Left lung (tissue), 10 donors: ENCODE results near the gene TNFAIP8. TPM values are rescaled to one million over a fixed set of nuclear protein-coding genes. Genes with fewer than 3 reads are reported as not detected.
A peak's percentile ranks its signal among the peaks of the same experiment; 100 is the strongest.
"Not testable (repeated sequence)": the region's sequence is repeated elsewhere in the genome, so short reads cannot be mapped to it uniquely, and the experiment has no call there.

Experiments used
- ATAC-seq: fragments of 200-7000 bp; cut with Tn5 transposase; one replicate; pipeline ENCODE4 v1.9.1; 2020; ENCODE audit warnings: moderate library complexity
- DNase-seq, 4 donors: peaks; one replicate each; pipeline ENCODE4 v3.0.0-alpha.2; 2013 to 2020
- H3K27ac ChIP-seq, 2 donors: fragments of 200-600 bp; sonication (generic) in 1 of 2; one replicate each; pipeline versions ENCODE4 v1.5.0 to v1.8.0; 2020 to 2021
- H3K27me3 ChIP-seq, 2 donors: fragments of 200-600 bp; sonication (generic) in 1 of 2; one replicate each; pipeline versions ENCODE4 v1.5.0 to v1.8.0; 2020 to 2021
- H3K36me3 ChIP-seq, 2 donors: fragments of 200-600 bp; sonication (generic) in 1 of 2; one replicate each; pipeline versions ENCODE4 v1.5.0 to v1.8.0; 2020 to 2021
- H3K4me1 ChIP-seq, 2 donors: fragments of 200-600 bp; one replicate each; pipeline ENCODE4 v1.8.0; 2021
- H3K4me3 ChIP-seq, 2 donors: fragments of 200-600 bp; sonication (generic) in 1 of 2; one replicate each; pipeline versions ENCODE4 v1.5.0 to v1.8.0; 2020 to 2021; ENCODE audit warnings: mild to moderate bottlenecking in 1 of 2
- H3K9me3 ChIP-seq, 2 donors: fragments of 200-600 bp; sonication (generic) in 1 of 2; one replicate each; pipeline versions ENCODE4 v1.5.0 to v1.8.0; 2020 to 2021
- CTCF ChIP-seq, 2 donors: fragments of 200-600 bp; sonication (generic) in 1 of 2; IDR thresholded peaks; one replicate each; pipeline versions ENCODE4 v1.5.0 to v1.8.0; 2021; ENCODE audit warnings: antibody characterized with exemption in 2 of 2
- intact Hi-C, 2 donors: fragments of 100-400 bp; cut with DNase I; formaldehyde crosslinking; loops; one replicate each; pipeline versions ENCODE4 v1.11.2 to v1.14.2; 2022
- polyA plus RNA-seq, 6 donors: library from polyadenylated mRNA; unstranded; fragments of 120-200 nt; gene quantifications; one replicate each; pipeline ENCODE4 v1.2.1, GENCODE V29; 2013; ENCODE audit not compliant: insufficient read length in 6 of 6
- total RNA-seq, 2 donors: library from RNA; stranded (reverse); fragmentation: NEBNext Ultra II Directional; extraction: Animal tissue kit (Norgen Biotek cat#: 25700); gene quantifications; one replicate each; pipeline ENCODE4 v1.2.1, GENCODE V29; 2021
- donor health status: DM: no; HTN: yes; CAD: no.
- donor health status: DM: no; HTN: no; CAD: no.

Gene TNFAIP8
- total and polyA plus RNA-seq, 8 donors = 15.6 to 31.6 (median 25.6) TPM

GRCh38 chr5:119411361-119412278 is 55.8 kb downstream of the TNFAIP8 start:
- no peaks in the 10 kb centered on the region for H3K27me3 ChIP-seq
- H3K4me1 ChIP-seq = peaks cover 0 to 29% of the 10 kb centered on the region in 2 donors
- H3K9me3 ChIP-seq = no peaks in the 10 kb centered on the region
- peak; percentile 87 to 89 for TF ChIP-seq CTCF (IDR thresholded peaks at IDR 0.05)
- no peaks in the 10 kb centered on the region for H3K36me3 ChIP-seq
- H3K4me3 ChIP-seq = peak overlapping the region; percentile 33 to 41
- intact Hi-C loops = loop anchor here in 1 of 2 donors (5.0 kb wide), 1 partner anchor 419 kb away; no protein-coding TSS in a partner anchor
- peak; percentile 98 for ATAC-seq
- H3K27ac ChIP-seq = peak overlapping the region; percentile 69 to 78
- DNase-seq = peak in 3 of 4 donors; percentile 59 to 83 (median 73)

GRCh38 chr5:119412279-119413227 is 56.7 kb downstream of the TNFAIP8 start:
- Histone ChIP-seq H3K9me3 (no peaks in the 10 kb centered on the region), H3K4me1 (peaks cover 0 to 31% of the 10 kb centered on the region in 2 donors), H3K36me3 (no peaks in the 10 kb centered on the region), H3K27ac (peak overlapping the region in 1 of 2 donors; percentile 69), H3K4me3 (peak overlapping the region in 1 of 2 donors; percentile 41), H3K27me3 (no peaks in the 10 kb centered on the region)
- no peak for TF ChIP-seq CTCF (IDR thresholded peaks at IDR 0.05)
- intact Hi-C loops = loop anchor here in 1 of 2 donors (5.0 kb wide), 1 partner anchor 420 kb away; no protein-coding TSS in a partner anchor
- no peak for DNase-seq
- ATAC-seq = no peak

- H3K4me3 ChIP-seq = not testable (repeated sequence)
- intact Hi-C loops = loop anchor here in 1 of 2 donors (5.0 kb wide), 1 partner anchor 422 kb away; no protein-coding TSS in a partner anchor
These were observed 58.4 kb downstream of the TNFAIP8 start for GRCh38 chr5:119414124-119414734.

GRCh38 chr5:119417891-119418605 is 62.2 kb downstream of the TNFAIP8 start:
- intact Hi-C loops = no loop called here
- no peaks in the 10 kb centered on the region for H3K27me3 ChIP-seq
- H3K4me3 ChIP-seq = no peak overlapping the region
- no peaks in the 10 kb centered on the region for H3K36me3 ChIP-seq
- ATAC-seq (peak; percentile 75), DNase-seq (no peak)
- H3K4me1 ChIP-seq = peaks cover 0 to 37% of the 10 kb centered on the region in 2 donors
- H3K27ac ChIP-seq = peak overlapping the region in 1 of 2 donors; percentile 7
- TF ChIP-seq CTCF (IDR thresholded peaks at IDR 0.05) = no peak
- no peaks in the 10 kb centered on the region for H3K9me3 ChIP-seq

More at GRCh38 chr5:119414124-119414734, 58.4 kb downstream of the TNFAIP8 start:
- H3K9me3 ChIP-seq, ATAC-seq, H3K27me3 ChIP-seq, H3K36me3 ChIP-seq, DNase-seq: not testable (repeated sequence)
- Histone ChIP-seq H3K27ac (peak overlapping the region in 1 of 2 donors; percentile 69), H3K4me1 (peaks cover 0 to 46% of the 10 kb centered on the region in 2 donors)
